ENCODE data around the gene GAB3.

GAB3 gene, protein sequence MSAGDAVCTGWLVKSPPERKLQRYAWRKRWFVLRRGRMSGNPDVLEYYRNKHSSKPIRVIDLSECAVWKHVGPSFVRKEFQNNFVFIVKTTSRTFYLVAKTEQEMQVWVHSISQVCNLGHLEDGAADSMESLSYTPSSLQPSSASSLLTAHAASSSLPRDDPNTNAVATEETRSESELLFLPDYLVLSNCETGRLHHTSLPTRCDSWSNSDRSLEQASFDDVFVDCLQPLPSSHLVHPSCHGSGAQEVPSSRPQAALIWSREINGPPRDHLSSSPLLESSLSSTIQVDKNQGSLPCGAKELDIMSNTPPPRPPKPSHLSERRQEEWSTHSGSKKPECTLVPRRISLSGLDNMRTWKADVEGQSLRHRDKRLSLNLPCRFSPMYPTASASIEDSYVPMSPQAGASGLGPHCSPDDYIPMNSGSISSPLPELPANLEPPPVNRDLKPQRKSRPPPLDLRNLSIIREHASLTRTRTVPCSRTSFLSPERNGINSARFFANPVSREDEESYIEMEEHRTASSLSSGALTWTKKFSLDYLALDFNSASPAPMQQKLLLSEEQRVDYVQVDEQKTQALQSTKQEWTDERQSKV

DNA sequence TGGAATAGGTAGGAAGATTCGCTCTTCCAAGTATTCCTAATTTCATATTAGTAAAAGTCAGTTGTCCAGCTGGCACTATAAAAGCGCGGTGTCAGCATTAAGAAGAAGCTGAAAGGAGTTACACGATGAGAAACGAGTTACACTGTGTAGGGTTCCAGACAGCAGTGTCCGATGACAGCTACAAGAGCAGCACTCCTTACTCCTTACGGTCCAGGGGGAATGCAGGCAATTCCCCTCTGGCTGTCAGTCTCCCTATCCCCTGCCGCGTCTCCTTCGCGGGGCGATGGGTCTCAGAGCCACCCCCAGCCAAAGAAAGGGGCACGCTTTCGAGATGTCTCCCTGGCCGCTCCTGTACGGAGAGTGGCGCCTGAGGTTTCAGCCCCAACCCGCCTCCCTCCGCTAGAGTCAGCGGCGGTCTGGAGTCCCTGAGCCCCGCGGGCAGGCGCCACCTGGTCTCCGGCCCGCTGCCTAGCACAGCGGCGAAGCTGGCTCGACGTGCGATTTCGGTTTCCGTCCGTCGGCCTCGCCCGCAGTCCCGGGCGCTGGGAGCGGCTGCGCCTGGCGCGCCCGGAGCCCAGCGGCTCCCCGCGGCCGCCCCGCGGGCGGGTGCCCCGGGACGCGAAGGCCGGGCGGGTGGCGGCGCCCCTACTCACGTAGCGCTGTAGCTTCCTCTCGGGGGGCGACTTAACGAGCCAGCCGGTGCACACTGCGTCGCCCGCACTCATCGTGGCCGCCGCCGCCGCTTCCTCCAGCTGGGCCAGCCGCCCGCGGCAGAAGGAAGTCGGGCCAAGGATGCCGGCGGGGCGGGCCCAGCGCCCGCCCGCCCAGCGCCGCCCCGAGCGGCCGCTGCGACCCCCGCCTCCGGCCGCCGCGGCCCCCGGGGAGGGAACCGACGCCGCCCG, at the start of gene GAB3:
GAB3 (minus strand) TSS at position 777 of the 902 bp plus-strand sequence; CDS start at position 725, 52 bp downstream.
- peak; percentile 16 for DNase-seq

DNA sequence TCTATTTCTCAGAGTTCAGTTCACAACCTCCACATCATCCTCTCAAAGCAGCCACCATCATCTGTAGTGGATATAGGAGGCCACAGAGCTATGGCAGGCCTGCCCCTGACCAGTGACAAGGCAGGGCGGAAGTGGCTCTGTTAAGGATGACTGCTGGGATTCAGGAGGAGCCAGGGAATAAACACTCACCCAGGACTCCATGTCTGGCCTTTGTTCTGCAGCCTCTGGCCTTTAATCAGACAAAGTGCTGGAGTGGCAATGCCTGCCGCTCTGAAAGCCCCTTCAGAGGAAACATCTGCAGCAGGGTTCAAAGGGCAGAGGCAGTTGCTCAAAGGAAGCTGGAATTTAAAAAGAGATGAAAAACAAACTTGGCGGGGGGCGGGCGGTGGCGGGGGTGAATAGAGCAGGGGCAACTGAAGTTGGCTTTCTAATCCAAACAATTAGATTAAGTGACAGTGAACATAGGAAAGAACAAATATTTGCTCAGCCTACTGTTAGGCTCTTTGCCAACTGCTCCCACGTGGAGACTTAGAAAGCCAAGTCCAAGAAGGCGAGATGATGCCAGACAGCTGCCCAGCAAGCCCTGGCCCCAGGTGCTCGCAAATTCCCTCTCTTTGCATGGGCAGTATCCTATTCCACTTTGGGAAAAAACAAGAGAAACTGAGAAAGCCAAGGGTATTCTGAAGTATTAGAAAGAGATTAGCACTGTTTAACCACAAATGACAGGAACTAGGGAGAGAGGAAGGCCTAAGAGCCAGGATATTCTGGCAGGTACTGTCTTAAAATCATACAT, 48.9 kb upstream of the GAB3 start:
- no peak for DNase-seq

DNA sequence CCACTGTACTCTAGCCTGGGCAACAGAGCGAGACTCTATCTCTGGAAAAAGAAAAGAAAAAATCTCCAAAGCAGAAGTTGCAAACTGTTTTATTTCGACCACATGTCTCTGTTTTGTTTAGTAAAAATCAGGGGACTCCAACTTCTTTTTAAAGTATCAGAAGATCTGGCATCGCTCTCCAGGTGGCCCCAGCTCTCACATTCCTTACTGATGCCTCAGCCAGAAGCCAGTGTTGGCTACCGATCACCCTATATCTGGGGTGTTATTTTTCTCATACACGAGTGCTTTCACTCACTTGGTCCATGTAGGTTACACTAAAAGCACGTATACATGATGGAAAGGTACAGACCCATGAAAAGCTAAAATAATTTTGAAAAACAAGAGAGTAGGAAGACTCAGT, 46.1 kb upstream of the GAB3 start:
- DNase-seq: no peak

DNA sequence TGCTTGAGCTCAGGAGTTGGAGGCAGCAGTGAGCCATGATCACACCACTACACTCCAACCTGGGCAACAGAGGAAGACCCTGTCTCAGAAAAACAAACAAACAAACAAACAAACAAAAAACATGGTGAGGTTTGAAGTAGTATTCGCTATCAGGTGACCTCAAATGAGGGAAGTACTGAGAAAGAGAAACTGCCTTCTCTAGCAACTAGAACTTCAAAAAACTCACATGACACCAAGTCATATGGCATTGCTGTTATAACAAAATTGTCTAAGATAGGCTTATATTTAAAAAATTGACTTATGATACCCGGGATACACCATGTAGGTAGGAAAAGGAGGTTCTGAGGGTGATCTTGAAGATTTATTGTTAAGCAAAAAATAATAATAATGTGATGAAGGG, 44.1 kb upstream of the GAB3 start:
- DNase-seq: no peak

DNA sequence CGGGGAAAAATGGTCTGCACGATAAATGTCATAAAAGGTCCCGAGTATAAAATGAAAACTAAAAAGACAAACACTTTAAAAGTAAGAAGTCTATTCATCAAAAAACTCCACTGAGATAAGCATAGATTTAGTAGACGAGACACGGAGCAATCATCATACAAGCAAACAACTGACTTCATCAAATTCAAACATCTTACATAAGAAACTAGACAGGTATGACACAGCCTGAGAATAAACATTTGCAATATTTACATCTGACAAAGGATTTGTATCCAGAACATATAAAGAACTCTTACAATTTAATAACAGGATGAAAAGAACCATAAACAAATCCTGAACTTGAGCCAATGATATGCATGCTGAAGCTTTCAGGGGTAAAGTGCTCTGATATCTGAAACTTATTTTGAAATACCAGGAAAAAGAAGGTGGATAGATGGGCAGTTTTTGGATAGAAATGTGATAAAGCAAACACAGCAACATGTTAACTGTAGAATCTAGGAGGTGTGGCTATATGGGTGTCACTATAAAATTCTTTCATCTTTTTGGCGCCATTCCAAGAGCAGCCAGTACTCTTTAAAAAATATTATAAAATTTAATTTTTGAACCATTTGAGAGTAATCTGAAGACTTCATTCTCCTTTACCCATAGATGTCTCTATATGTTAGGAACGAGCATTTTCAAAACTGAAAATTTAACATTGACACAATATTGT, 42.4 kb upstream of the GAB3 start:
- no peak for DNase-seq

DNA sequence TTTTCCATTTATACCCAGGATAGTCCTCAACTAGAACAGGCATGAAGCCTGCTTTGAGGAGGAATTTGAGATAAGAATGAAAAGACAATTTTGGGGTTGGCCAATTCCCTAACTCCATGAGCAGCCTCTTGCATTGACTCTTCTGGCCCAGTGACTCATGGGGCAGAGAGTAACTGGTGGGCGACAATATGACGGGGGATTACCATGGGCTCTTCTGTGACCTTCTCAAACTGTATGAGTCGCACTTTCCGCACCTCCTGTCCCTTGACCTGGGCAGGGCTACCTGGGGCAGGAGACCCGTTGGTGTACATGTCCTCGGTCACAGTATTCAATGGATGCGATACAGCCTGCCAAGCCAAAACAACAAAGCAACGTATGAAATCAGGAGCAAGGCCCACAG, 41.1 kb upstream of the GAB3 start:
- no peak for DNase-seq

DNA sequence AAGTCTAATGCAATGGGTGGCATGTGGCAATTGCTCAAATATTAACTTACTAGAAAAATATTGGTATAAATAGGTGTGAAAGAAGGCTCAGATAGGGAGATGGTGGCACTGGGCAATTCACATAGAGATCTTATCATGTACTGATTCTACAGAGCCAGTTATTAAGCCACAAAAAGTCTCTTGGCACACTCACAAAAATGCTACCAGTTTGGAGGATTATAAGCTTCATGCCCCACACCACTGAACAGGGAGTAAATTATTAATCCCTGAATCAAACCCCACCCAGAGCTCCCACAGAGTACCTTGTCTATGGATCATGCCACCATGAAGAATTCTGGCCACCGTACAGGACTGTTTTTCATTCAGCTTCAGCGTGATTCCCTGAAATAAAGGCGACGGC, 40.6 kb upstream of the GAB3 start:
- DNase-seq: no peak

DNA sequence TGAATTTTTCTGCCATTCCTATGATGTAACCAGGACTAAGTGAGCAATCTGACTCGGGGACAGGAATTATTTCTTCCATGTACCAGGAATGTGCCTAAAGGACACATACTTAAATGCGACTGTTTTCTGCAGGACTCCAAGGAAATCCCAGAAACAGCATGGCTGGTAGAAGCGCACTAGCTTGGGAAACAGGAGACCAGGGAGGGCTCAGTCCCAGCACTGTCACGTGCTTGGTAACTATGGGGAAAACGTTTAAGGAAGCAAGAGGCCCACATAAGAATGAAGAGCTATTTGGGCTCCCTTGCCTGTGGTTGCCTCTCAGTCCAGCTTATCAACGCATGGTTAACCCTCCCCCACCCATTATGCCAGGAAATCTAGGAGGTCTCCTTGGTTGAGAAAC, 34.8 kb upstream of the GAB3 start:
- no peak for DNase-seq

DNA sequence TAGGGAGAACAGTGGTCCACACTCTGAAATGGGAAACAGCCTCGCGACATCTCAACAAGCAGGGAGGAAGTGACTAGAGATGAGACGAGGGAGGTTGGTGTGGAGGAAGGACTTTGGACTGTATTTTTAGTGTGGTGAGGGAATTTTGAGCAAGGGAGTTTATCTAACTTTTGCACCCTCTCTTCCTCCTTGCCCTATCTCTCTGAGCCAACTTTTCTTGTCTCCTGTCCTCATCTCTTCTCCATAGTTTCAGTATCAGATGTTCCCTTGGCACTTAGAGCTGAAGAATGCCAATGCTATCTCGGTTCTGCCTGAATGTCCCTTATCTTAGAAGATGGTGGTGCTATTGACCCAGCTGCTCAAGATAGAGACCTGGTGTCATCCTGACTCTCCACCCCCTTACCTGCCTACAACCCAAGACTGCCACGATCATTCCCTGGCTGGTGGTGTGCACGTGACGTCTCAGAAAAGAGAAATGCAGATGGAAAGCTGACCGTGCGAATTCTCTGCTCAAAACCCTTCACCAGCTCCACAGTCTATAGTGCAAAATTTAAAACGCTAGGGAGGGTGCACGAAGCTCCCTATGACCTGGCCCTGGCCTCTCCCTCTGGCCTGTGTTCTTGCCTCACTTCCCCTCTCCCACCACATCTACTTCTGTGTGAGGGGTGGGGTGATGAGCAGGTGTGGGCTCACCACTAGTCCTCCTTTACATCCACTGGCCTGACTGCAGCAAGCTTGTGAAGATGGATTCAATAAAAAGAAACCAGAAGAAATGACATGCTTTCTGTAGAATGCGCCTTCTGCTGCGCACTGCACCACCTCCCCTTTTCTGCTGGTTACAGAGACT, 33.5 kb upstream of the GAB3 start:
- DNase-seq: no peak

DNA sequence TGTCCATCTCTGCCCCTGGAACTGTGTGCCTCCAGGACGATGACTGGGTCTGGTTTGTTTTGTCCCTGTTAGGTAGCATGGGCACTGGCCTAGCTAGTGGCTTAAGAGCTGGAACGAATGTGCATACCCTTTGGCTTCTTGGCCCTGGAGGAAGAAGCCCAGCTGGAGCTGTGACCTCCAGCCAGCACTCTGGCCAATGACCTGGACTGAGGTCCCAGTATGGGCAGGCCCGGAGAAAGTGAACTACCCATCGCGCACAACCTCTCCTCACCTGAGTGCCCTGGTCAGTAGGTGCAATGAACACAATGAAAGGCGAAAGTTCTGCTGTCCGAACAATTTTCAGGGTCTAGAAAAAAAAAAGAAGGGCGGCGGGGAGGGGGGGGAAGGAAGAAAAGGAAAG, 30.1 kb upstream of the GAB3 start:
- DNase-seq: no peak

DNA sequence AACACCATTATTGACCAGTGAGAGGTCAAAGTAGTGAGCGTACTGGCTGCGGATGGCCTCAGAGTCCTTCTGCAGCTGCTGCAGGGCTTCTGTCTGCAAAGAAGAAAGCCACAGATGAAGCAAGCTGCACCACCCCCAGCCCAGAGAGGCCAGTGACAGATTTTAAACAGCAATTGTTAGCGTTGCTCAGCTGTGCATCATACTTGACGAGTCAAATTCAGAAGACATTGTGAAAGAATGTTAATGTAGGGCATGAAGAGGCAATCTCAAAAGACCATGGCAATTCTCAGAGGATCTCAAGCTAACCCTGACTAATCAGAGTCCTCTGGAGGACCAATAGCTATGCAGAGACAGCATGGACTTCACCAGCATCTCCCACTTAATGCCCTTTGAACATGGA, 28.4 kb upstream of the GAB3 start:
- no peak for DNase-seq

DNA sequence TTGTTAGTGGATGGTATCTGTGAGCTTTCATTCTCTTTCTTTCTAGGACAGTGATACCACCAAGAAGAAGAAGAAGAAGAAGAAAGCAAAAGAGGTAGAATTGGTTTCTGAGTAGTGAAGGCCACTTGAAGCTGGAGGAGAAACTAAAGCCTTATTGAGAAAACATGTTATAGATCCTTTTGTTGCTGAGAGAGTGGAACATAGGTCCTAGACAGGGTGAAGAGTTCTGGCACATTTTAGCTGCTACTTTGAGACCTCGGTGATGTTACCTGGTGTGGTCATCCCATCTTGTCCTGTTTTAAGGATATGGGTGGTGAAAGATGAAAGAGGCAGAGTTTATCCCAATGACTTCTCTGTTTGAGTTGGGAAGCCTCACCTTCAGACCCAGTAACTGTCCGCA, 25.9 kb upstream of the GAB3 start:
- no peak for DNase-seq

DNA sequence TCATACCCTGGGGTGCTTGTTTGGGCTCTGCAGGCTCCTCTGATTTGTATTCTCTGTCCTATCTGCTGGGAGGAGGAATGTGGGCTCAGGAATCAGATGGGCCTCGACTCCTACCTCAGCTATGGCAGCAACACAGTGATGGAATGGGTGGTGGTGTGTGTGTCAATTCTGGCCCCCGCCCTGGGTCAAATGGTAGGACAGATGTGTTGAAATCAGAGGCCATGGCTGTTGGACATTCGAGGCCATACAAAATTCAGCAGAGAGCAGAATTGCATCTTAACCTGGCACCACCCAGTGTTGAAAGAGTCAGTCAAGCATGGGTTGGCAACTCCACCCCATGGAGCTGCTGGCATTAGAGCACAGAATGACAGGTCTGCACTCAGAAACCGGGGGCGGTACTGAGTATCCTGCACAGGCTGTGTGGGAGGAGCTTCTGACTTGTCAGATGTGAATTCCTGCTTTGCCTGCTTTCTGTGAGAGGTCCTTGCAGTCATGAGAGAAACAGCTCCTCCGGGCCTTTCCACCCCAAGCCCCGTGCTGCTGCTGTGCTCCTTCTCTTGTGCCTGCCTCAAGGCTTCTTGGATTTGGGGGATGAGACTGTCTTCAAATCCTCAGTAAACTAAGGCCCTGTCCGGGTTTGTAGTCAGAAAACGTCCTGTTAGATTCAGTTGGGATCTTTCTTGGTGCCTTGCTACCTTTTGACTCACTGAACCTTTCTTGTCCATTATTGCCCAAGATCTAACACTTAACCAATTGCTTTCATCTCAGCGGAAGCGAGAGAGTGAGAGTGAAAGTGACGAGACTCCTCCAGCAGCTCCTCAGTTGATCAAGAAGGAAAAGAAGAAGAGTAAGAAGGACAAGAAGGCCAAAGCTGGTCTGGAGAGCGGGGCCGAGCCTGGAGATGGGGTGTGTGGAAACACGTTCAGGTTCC, 24.8 kb upstream of the GAB3 start:
- DNase-seq: peak; percentile 22

DNA sequence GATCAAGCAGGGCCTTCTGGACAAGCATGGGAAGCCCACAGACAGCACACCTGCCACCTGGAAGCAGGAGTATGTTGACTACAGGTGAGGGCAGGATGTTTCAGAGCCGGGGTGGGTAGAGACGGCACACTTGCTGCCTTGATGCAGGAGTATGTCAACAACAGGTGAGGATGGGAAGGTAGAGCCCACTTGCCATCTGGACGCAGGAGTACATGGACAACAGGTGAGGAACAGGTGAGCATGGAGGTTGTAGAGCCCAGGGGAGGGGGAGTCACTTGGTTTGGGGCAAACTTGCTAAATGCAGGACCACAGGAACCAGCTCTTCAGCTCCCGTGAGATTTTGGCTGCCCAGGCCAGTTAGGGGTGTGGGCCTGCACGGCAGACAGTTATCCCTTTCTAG, 23.7 kb upstream of the GAB3 start:
- no peak for DNase-seq

DNA sequence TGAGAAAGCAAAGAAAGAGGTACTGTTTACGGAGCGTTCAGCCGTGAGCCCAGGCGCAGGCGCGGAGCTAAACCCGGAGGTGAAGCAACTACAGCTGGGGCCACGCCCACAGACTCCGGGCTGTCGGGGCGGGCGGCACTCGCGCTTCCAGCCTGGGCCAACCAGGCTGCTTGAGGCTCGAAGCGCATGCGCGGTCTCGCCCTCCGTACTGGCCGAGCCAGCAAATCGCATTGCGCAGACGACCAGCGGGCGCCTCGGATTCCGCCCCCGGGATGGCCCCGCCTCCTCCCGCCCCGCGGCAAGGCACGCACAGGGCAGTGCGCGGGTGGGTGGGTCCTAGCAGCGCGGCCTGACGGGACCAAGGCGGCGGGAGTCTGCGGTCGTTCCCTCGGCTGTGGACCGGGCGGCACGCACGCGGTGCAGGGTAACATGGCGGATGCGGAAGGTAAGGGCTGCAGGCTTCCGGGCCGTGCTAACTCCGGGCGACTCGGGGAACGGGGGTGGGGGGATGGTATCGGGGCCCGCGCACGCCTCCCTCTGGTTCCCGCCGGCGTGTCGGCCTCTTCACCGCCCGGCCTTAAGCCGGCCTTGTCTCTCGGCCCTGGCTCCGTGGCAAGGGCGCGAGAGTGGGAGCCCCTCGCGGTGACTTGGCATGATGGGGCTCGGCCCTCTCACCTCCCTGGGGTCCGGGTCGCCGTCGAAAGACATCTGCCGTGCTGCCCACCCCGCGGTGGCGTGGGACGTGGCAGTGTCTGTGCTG, 11.8 kb upstream of the GAB3 start, which contains the start of gene DKC1:
DKC1 (plus strand) TSS at position 328 of the 760 bp plus-strand sequence; CDS start at position 430, 102 bp downstream.
- DNase-seq: peak; percentile 93

DNA sequence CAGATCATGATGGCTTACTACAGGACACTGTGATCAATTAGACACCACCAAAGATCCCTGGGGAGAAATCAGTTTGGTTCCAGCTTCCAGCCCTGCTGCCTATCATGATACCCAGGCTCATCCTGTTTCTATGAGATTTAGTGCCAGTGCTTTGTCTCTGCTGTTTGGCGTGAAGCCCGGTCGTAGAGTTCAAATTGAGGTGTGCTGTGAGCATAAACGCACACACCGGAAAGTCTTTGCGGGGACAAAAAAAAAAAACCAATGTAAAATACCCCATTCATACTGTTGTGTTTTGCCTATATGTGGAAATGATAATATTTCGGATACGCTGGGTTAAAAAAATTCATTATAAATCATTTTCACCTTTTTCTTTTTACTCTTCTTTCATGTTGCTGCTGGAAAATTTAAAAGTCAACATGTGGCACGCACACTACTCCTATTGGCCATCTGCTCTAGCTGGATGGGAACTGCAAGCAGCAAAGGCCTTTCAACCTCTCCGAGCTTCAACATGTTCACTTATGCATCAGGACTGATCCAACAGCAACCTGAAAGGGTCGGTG, 11.2 kb upstream of the GAB3 start:
- DNase-seq: no peak

DNA sequence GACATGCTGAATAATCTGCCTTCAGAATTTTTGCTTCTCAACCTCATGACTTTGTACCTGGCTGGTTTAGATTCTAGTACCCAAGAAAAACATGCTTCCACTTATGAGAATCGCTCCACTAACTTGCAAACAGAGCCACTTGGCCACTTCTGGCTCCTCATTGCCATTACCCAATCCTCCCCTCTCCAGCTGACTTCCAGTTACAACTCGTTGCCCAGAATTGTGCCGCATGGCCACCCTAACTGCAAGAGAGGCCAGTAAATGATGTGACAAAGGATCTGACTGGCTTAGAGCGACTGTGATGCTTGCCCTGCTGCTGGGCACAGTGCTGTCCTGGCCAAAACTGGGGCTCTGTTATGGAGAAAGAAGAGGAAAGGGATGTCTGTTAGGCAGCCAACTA, 7.8 kb upstream of the GAB3 start:
- no peak for DNase-seq

DNA sequence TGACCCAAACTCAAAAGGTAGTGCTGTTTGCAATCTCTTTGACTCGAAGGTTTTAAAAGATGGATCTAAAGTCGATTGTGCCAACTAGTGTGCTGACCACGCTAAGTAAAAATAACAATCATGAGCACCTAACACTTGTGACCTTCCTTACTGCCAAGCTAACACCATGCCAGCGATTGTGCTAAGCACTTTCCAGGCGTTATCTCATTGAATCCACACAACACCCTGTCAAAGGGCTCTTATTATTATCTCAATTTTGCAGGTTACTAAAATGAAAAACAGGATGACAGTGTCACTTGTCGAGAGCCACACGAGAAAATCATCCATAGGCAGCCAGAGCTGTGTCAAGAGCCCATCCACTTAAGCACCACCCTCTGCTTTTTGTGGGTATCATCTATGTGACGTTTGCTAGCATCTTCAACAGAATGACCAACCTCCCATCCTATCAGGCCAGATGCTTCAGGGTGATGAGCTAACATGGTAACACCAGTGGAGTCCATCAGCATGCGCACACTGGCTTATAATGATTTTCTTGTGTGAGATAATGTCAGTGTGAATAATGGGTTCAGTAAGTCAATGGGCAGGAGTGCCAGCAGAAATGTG, 893 bp upstream of the GAB3 start:
- DNase-seq: no peak
